ENCODE results near the gene SERPINE1. TPM values are rescaled to one million over a fixed set of nuclear protein-coding genes. Genes with fewer than 3 reads are reported as not detected.
A peak's percentile ranks its signal among the peaks of the same experiment; 100 is the strongest.
"Not testable (repeated sequence)": the region's sequence is repeated elsewhere in the genome, so short reads cannot be mapped to it uniquely, and the experiment has no call there.

The SERPINE1 gene
- total RNA-seq, 2 donors from 2014 or later, result 0.32 to 2.5 TPM

- DNase-seq (no peak), ATAC-seq (no peak)
- Mint-ChIP-seq H3K27me3 (peaks cover 39% of the 10 kb centered on the region), H3K4me1 (no peaks in the 10 kb centered on the region), H3K36me3 (ENCODE audit: low read depth) (peaks cover 2% of the 10 kb centered on the region), H3K27ac (no peak overlapping the region), H3K4me3 (no peak overlapping the region)
- no peaks in the 10 kb centered on the region for H3K9me3 ChIP-seq (ENCODE audit: control insufficient read depth, low read length, poor library complexity, severe bottlenecking)
Observed at GRCh38 chr7:101106386-101106785, 20.5 kb upstream of the SERPINE1 start.

- H3K4me3 Mint-ChIP-seq, result no peak overlapping the region
Observed at GRCh38 chr7:101108330-101108857, 18.5 kb upstream of the SERPINE1 start.

GRCh38 chr7:101108961-101109360, 17.9 kb upstream of the SERPINE1 start:
- no peak for ATAC-seq

More at GRCh38 chr7:101108330-101108857, 18.5 kb upstream of the SERPINE1 start:
- peaks cover 27% of the 10 kb centered on the region for H3K27me3 Mint-ChIP-seq
- ATAC-seq, result peak; percentile 10
- H3K36me3 Mint-ChIP-seq (ENCODE audit: low read depth), result no peaks in the 10 kb centered on the region
- DNase-seq, result no peak
- no peaks in the 10 kb centered on the region for H3K4me1 Mint-ChIP-seq
- H3K9me3 ChIP-seq (ENCODE audit: control insufficient read depth, low read length, poor library complexity, severe bottlenecking), result no peaks in the 10 kb centered on the region
- no peak overlapping the region for H3K27ac Mint-ChIP-seq

GRCh38 chr7:101109368-101109767, 17.5 kb upstream of the SERPINE1 start:
- DNase-seq (no peak), ATAC-seq (no peak)
- no peaks in the 10 kb centered on the region for H3K4me1 Mint-ChIP-seq
- peak overlapping the region; percentile 41 for H3K27ac Mint-ChIP-seq
- H3K9me3 ChIP-seq (ENCODE audit: control insufficient read depth, low read length, poor library complexity, severe bottlenecking), result no peaks in the 10 kb centered on the region
- H3K27me3 Mint-ChIP-seq, result peaks cover 19% of the 10 kb centered on the region
- H3K4me3 Mint-ChIP-seq, result no peak overlapping the region
- no peaks in the 10 kb centered on the region for H3K36me3 Mint-ChIP-seq (ENCODE audit: low read depth)

More at GRCh38 chr7:101108961-101109360, 17.9 kb upstream of the SERPINE1 start:
- H3K4me3 Mint-ChIP-seq, result no peak overlapping the region
- no peaks in the 10 kb centered on the region for H3K4me1 Mint-ChIP-seq
- H3K36me3 Mint-ChIP-seq (ENCODE audit: low read depth), result no peaks in the 10 kb centered on the region
- peaks cover 22% of the 10 kb centered on the region for H3K27me3 Mint-ChIP-seq
- no peaks in the 10 kb centered on the region for H3K9me3 ChIP-seq (ENCODE audit: control insufficient read depth, low read length, poor library complexity, severe bottlenecking)
- DNase-seq, result no peak
- peak overlapping the region; percentile 41 for H3K27ac Mint-ChIP-seq

- Mint-ChIP-seq H3K36me3 (ENCODE audit: low read depth) (no peaks in the 10 kb centered on the region), H3K4me3 (no peak overlapping the region), H3K27ac (no peak overlapping the region), H3K4me1 (no peaks in the 10 kb centered on the region), H3K27me3 (peaks cover 11% of the 10 kb centered on the region)
- no peak for ATAC-seq
- H3K9me3 ChIP-seq (ENCODE audit: control insufficient read depth, low read length, poor library complexity, severe bottlenecking), result no peaks in the 10 kb centered on the region
- DNase-seq, result no peak
Observed at GRCh38 chr7:101111261-101111660, 15.6 kb upstream of the SERPINE1 start.

GRCh38 chr7:101112233-101112632, 14.7 kb upstream of the SERPINE1 start:
- no peak overlapping the region for H3K27ac Mint-ChIP-seq
- no peaks in the 10 kb centered on the region for H3K36me3 Mint-ChIP-seq (ENCODE audit: low read depth)
- H3K27me3 Mint-ChIP-seq, result peaks cover 11% of the 10 kb centered on the region
- H3K4me3 Mint-ChIP-seq, result no peak overlapping the region
- DNase-seq (no peak), ATAC-seq (no peak)
- no peaks in the 10 kb centered on the region for H3K4me1 Mint-ChIP-seq
- H3K9me3 ChIP-seq (ENCODE audit: control insufficient read depth, low read length, poor library complexity, severe bottlenecking), result no peaks in the 10 kb centered on the region

- not testable (repeated sequence) for H3K27ac Mint-ChIP-seq; ATAC-seq; H3K9me3 ChIP-seq (ENCODE audit: control insufficient read depth, low read length, poor library complexity, severe bottlenecking); H3K4me3 Mint-ChIP-seq; DNase-seq; H3K36me3 Mint-ChIP-seq (ENCODE audit: low read depth); H3K4me1 Mint-ChIP-seq
- peaks cover 11% of the 10 kb centered on the region for H3K27me3 Mint-ChIP-seq
Observed at GRCh38 chr7:101113140-101113539, 13.8 kb upstream of the SERPINE1 start.

- H3K4me1 Mint-ChIP-seq, result no peaks in the 10 kb centered on the region
- no peaks in the 10 kb centered on the region for H3K9me3 ChIP-seq (ENCODE audit: control insufficient read depth, low read length, poor library complexity, severe bottlenecking)
- H3K27ac Mint-ChIP-seq, result no peak overlapping the region
- no peak for DNase-seq
- ATAC-seq, result no peak
- peaks cover 7% of the 10 kb centered on the region for H3K27me3 Mint-ChIP-seq
- H3K4me3 Mint-ChIP-seq, result no peak overlapping the region
- H3K36me3 Mint-ChIP-seq (ENCODE audit: low read depth), result no peaks in the 10 kb centered on the region
Observed at GRCh38 chr7:101113836-101114235, 13.1 kb upstream of the SERPINE1 start.

GRCh38 chr7:101114492-101114891, 12.4 kb upstream of the SERPINE1 start:
- H3K9me3 ChIP-seq (ENCODE audit: control insufficient read depth, low read length, poor library complexity, severe bottlenecking), result no peaks in the 10 kb centered on the region
- no peak overlapping the region for H3K27ac Mint-ChIP-seq
- ATAC-seq, result no peak
- no peak for DNase-seq
- H3K36me3 Mint-ChIP-seq (ENCODE audit: low read depth), result no peaks in the 10 kb centered on the region
- no peak overlapping the region for H3K4me3 Mint-ChIP-seq
- H3K27me3 Mint-ChIP-seq, result peaks cover 2% of the 10 kb centered on the region
- H3K4me1 Mint-ChIP-seq, result no peaks in the 10 kb centered on the region

- no peaks in the 10 kb centered on the region for H3K9me3 ChIP-seq (ENCODE audit: control insufficient read depth, low read length, poor library complexity, severe bottlenecking)
- DNase-seq (no peak), ATAC-seq (no peak)
- Mint-ChIP-seq H3K4me1 (no peaks in the 10 kb centered on the region), H3K36me3 (ENCODE audit: low read depth) (no peaks in the 10 kb centered on the region), H3K4me3 (no peak overlapping the region), H3K27ac (no peak overlapping the region), H3K27me3 (peaks cover 7% of the 10 kb centered on the region)
Observed at GRCh38 chr7:101115215-101115614, 11.7 kb upstream of the SERPINE1 start.

GRCh38 chr7:101116898-101117297, 10.0 kb upstream of the SERPINE1 start:
- Mint-ChIP-seq H3K4me1 (peaks cover under 1% of the 10 kb centered on the region), H3K4me3 (no peak overlapping the region), H3K27me3 (peaks cover 21% of the 10 kb centered on the region), H3K36me3 (ENCODE audit: low read depth) (peaks cover 3% of the 10 kb centered on the region), H3K27ac (no peak overlapping the region)
- ATAC-seq (no peak), DNase-seq (no peak)
- no peaks in the 10 kb centered on the region for H3K9me3 ChIP-seq (ENCODE audit: control insufficient read depth, low read length, poor library complexity, severe bottlenecking)

- no peak for ATAC-seq
- Mint-ChIP-seq H3K36me3 (ENCODE audit: low read depth) (peaks cover 6% of the 10 kb centered on the region), H3K4me1 (peaks cover 8% of the 10 kb centered on the region)
Observed at GRCh38 chr7:101118856-101119255, 8.0 kb upstream of the SERPINE1 start.

GRCh38 chr7:101119876-101120275, 7.0 kb upstream of the SERPINE1 start:
- no peaks in the 10 kb centered on the region for H3K9me3 ChIP-seq (ENCODE audit: control insufficient read depth, low read length, poor library complexity, severe bottlenecking)
- peaks cover 6% of the 10 kb centered on the region for H3K36me3 Mint-ChIP-seq (ENCODE audit: low read depth)
- ATAC-seq (no peak), DNase-seq (no peak)
- peaks cover 47% of the 10 kb centered on the region for H3K27me3 Mint-ChIP-seq
- no peak overlapping the region for H3K4me3 Mint-ChIP-seq
- H3K27ac Mint-ChIP-seq, result no peak overlapping the region
- peaks cover 11% of the 10 kb centered on the region for H3K4me1 Mint-ChIP-seq

More at GRCh38 chr7:101118856-101119255, 8.0 kb upstream of the SERPINE1 start:
- Mint-ChIP-seq H3K27me3 (peaks cover 40% of the 10 kb centered on the region), H3K4me3 (no peak overlapping the region), H3K27ac (no peak overlapping the region)
- no peaks in the 10 kb centered on the region for H3K9me3 ChIP-seq (ENCODE audit: control insufficient read depth, low read length, poor library complexity, severe bottlenecking)
- DNase-seq, result no peak

- ATAC-seq, result no peak
- H3K27ac Mint-ChIP-seq, result no peak overlapping the region
- H3K9me3 ChIP-seq (ENCODE audit: control insufficient read depth, low read length, poor library complexity, severe bottlenecking), result no peaks in the 10 kb centered on the region
- peaks cover 13% of the 10 kb centered on the region for H3K4me1 Mint-ChIP-seq
- H3K4me3 Mint-ChIP-seq, result no peak overlapping the region
- peaks cover 51% of the 10 kb centered on the region for H3K27me3 Mint-ChIP-seq
- DNase-seq, result no peak
- peaks cover 6% of the 10 kb centered on the region for H3K36me3 Mint-ChIP-seq (ENCODE audit: low read depth)
Observed at GRCh38 chr7:101120315-101120714, 6.6 kb upstream of the SERPINE1 start.
